HG02763 (cell line): Measurements from ENCODE around the gene MRGPRX2.

Experiments used
- ATAC-seq: cut with Tn5 transposase; IDR thresholded peaks from one replicate; pipeline ENCODE4 v1.9.1; 2021; ENCODE audit warnings: mild to moderate bottlenecking, moderate library complexity; ENCODE audit not compliant: unreplicated experiment

MRGPRX2 gene

GRCh38 chr11:19060629-19061028, at the start of gene MRGPRX2:
TSS of gene MRGPRX2 (minus strand) at chr11:19060717. CDS start at chr11:19056402, 4,315 bp downstream.
- no peak for ATAC-seq

- ATAC-seq = no peak
These were observed 49.8 kb upstream of the MRGPRX2 start for GRCh38 chr11:19110295-19110694.

GRCh38 chr11:19107125-19107524, 46.6 kb upstream of the MRGPRX2 start:
- no peak for ATAC-seq

GRCh38 chr11:19105011-19105410, 44.5 kb upstream of the MRGPRX2 start:
- no peak for ATAC-seq

- no peak for ATAC-seq
These were observed 42.0 kb upstream of the MRGPRX2 start for GRCh38 chr11:19102521-19102900.

GRCh38 chr11:19101796-19102520, 41.4 kb upstream of the MRGPRX2 start:
- no peak for ATAC-seq

GRCh38 chr11:19100885-19101284, 40.4 kb upstream of the MRGPRX2 start:
- no peak for ATAC-seq

GRCh38 chr11:19099093-19099492, 38.6 kb upstream of the MRGPRX2 start:
- no peak for ATAC-seq

- ATAC-seq = no peak
These were observed 34.3 kb upstream of the MRGPRX2 start for GRCh38 chr11:19094859-19095258.

GRCh38 chr11:19093976-19094375, 33.5 kb upstream of the MRGPRX2 start:
- ATAC-seq = no peak

- no peak for ATAC-seq
These were observed 32.3 kb upstream of the MRGPRX2 start for GRCh38 chr11:19092850-19093249.

- no peak for ATAC-seq
These were observed 31.8 kb upstream of the MRGPRX2 start for GRCh38 chr11:19092342-19092741.

GRCh38 chr11:19091366-19091765, 30.8 kb upstream of the MRGPRX2 start:
- ATAC-seq = no peak

GRCh38 chr11:19089421-19089820, 28.9 kb upstream of the MRGPRX2 start:
- ATAC-seq = no peak

GRCh38 chr11:19088791-19089190, 28.3 kb upstream of the MRGPRX2 start:
- ATAC-seq = no peak

GRCh38 chr11:19087658-19088057, 27.1 kb upstream of the MRGPRX2 start:
- ATAC-seq = no peak

- ATAC-seq = no peak
These were observed 24.3 kb upstream of the MRGPRX2 start for GRCh38 chr11:19084661-19085315.

GRCh38 chr11:19083166-19083565, 22.6 kb upstream of the MRGPRX2 start:
- ATAC-seq = no peak

- no peak for ATAC-seq
These were observed 20.1 kb upstream of the MRGPRX2 start for GRCh38 chr11:19080579-19080993.

GRCh38 chr11:19079643-19080440, 19.3 kb upstream of the MRGPRX2 start:
- ATAC-seq = no peak

- no peak for ATAC-seq
These were observed 17.4 kb upstream of the MRGPRX2 start for GRCh38 chr11:19077965-19078364.
